Smooth muscle cell (in vitro differentiated cells): ENCODE results near the gene SETD2. TPM values are rescaled to one million over a fixed set of nuclear protein-coding genes. Genes with fewer than 3 reads are reported as not detected.

Experiments used
- DNase-seq: peaks from one replicate; lab custom pipeline; 2025; ENCODE audit not compliant: unreplicated experiment; lab: John Stamatoyannopoulos, UW
- H2AFZ ChIP-seq: fragments of 200-600 bp; sonication (generic); 2 replicates; pipeline ENCODE4 v1.6.0; 2016; ENCODE audit warnings: antibody characterized with exemption, low read depth, mild to moderate bottlenecking
- H3F3A ChIP-seq: fragments of 200-600 bp; sonication (generic); 2 replicates; pipeline ENCODE4 v1.6.0; 2017; ENCODE audit warnings: antibody characterized with exemption, low read depth
- H3K27ac ChIP-seq: fragments of 200-600 bp; sonication (generic); 2 replicates; pipeline ENCODE4 v1.5.1; 2016; ENCODE audit warnings: low read depth, mild to moderate bottlenecking
- H3K27me3 ChIP-seq: fragments of 200-600 bp; sonication (generic); 2 replicates; pipeline ENCODE4 v1.6.1; 2016; ENCODE audit warnings: low read depth, mild to moderate bottlenecking
- H3K36me3 ChIP-seq: fragments of 200-600 bp; sonication (generic); 2 replicates; pipeline ENCODE4 v1.5.1; 2016; ENCODE audit warnings: low read depth
- H3K4me1 ChIP-seq: fragments of 200-600 bp; sonication (generic); 2 replicates; pipeline ENCODE4 v1.5.1; 2016; ENCODE audit warnings: low read depth
- H3K4me2 ChIP-seq: fragments of 200-600 bp; sonication (generic); 2 replicates; pipeline ENCODE4 v1.6.0; 2016; ENCODE audit warnings: mild to moderate bottlenecking
- H3K4me3 ChIP-seq: fragments of 200-600 bp; sonication (generic); 2 replicates; pipeline ENCODE4 v1.5.1; 2016; ENCODE audit warnings: mild to moderate bottlenecking
- H3K79me2 ChIP-seq: fragments of 200-600 bp; sonication (generic); 2 replicates; pipeline ENCODE4 v1.6.0; 2016; ENCODE audit warnings: low read depth, mild to moderate bottlenecking
- H3K9ac ChIP-seq: fragments of 200-600 bp; sonication (generic); 2 replicates; pipeline ENCODE4 v1.6.0; 2016; ENCODE audit warnings: low read depth
- H3K9me3 ChIP-seq: fragments of 200-600 bp; sonication (generic); replicated peaks from 2 replicates; pipeline ENCODE4 v1.5.1; 2016; ENCODE audit warnings: low read depth
- H4K20me1 ChIP-seq: fragments of 200-600 bp; sonication (generic); 2 replicates; pipeline ENCODE4 v1.6.0; 2016; ENCODE audit warnings: low read depth
- WGBS: methylation state at CpG from one replicate; pipeline ENCODE4 v1.1.7; 2016; ENCODE audit warnings: low lambda C conversion rate; 5-methylcytosine and 5-hydroxymethylcytosine counted together
- polyA plus RNA-seq: library from polyadenylated mRNA; unstranded; fragments of >200 nt; fragmentation: Nextera tagmentation; extraction: Ambion mirVana; gene quantifications from 2 replicates; pipeline ENCODE4 v1.2.1, GENCODE V29; 2016
- total RNA-seq: library from RNA; depleted of rRNA; stranded (reverse); fragments of >200 nt; gene quantifications from 2 replicates; pipeline ENCODE4 v1.2.3, GENCODE V29; 2014
- TF ChIP-seq, protein P1 (sequence below): fragments of 200-600 bp; sonication (generic); IDR thresholded peaks from 2 replicates; pipeline ENCODE4 v1.5.1; 2017; ENCODE audit warnings: borderline replicate concordance, mild to moderate bottlenecking, antibody characterized with exemption; ENCODE audit not compliant: insufficient read depth, poor library complexity, severe bottlenecking

SETD2 gene
- total and polyA plus RNA-seq, 2 experiments from 2014 or later, result 8.3 to 28.4 TPM

DNA sequence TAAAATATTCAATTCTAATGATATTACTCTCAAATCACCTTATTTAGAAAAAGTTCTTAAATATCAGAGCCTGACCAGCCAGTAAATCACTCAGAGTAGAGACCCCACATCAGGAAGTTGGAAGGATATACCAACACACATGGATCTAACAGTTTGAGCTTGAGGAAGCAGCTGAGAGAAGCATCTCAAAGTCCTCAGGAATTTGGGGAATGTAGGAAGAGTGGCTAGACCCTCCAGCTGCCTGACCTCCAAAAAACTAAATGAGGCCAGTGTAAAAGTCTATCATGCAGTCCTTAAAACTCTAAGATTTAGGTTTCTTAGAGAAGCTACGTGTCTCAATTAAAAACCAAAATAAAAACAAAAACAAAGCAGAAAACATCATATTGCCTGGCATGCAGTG is 55.4 kb downstream of the SETD2 start:
- no peak overlapping the region for H3K4me3 ChIP-seq
- no peak overlapping the region for H2AFZ ChIP-seq
- H3K79me2 ChIP-seq, result peaks cover 23% of the 10 kb centered on the region
- no peaks in the 10 kb centered on the region for H3K27me3 ChIP-seq
- H3F3A ChIP-seq, result no peaks in the 10 kb centered on the region
- TF ChIP-seq, protein P1, sequence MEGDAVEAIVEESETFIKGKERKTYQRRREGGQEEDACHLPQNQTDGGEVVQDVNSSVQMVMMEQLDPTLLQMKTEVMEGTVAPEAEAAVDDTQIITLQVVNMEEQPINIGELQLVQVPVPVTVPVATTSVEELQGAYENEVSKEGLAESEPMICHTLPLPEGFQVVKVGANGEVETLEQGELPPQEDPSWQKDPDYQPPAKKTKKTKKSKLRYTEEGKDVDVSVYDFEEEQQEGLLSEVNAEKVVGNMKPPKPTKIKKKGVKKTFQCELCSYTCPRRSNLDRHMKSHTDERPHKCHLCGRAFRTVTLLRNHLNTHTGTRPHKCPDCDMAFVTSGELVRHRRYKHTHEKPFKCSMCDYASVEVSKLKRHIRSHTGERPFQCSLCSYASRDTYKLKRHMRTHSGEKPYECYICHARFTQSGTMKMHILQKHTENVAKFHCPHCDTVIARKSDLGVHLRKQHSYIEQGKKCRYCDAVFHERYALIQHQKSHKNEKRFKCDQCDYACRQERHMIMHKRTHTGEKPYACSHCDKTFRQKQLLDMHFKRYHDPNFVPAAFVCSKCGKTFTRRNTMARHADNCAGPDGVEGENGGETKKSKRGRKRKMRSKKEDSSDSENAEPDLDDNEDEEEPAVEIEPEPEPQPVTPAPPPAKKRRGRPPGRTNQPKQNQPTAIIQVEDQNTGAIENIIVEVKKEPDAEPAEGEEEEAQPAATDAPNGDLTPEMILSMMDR, result no peak
- H3K4me1 ChIP-seq, result no peaks in the 10 kb centered on the region
- peaks cover 15% of the 10 kb centered on the region for H3K36me3 ChIP-seq
- 88% methylated on average over 1 of the region's 1 CpG for WGBS
- H3K9me3 ChIP-seq, result no peaks in the 10 kb centered on the region
- H4K20me1 ChIP-seq, result peaks cover 10% of the 10 kb centered on the region
- peak overlapping the region; percentile 13 for H3K27ac ChIP-seq
- no peak for DNase-seq
- no peak overlapping the region for H3K4me2 ChIP-seq
- H3K9ac ChIP-seq, result no peak overlapping the region

DNA sequence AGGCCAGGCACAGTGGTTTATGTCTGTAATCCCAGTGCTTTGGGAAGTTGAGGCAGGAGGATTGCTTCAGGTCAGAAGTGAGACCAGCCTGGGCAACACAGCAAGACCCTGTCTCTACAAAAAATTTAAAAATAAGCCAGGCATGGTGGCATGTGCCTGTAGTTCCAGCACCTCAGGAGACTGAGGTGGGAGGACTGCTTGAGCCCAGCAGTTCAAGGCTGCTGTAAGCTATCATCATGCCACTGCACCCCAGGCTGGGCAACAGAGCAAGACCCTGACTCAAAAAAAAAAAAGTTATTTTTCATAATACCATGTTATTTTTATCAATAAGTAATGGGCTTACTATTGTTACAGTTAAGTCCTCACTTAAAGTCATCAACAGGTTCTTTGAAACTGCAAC is 59.7 kb downstream of the SETD2 start:
- no peaks in the 10 kb centered on the region for H3K9me3 ChIP-seq
- no peak overlapping the region for H3K27ac ChIP-seq
- peaks cover 7% of the 10 kb centered on the region for H3K36me3 ChIP-seq
- H2AFZ ChIP-seq, result no peak overlapping the region
- H3K4me3 ChIP-seq, result no peak overlapping the region
- H3K79me2 ChIP-seq, result peaks cover 16% of the 10 kb centered on the region
- peaks cover 4% of the 10 kb centered on the region for H3F3A ChIP-seq
- H3K9ac ChIP-seq, result no peak overlapping the region
- TF ChIP-seq, protein P1, result no peak
- H3K4me2 ChIP-seq, result no peak overlapping the region
- peaks cover 14% of the 10 kb centered on the region for H4K20me1 ChIP-seq
- no peaks in the 10 kb centered on the region for H3K4me1 ChIP-seq
- DNase-seq, result no peak
- no peaks in the 10 kb centered on the region for H3K27me3 ChIP-seq

DNA sequence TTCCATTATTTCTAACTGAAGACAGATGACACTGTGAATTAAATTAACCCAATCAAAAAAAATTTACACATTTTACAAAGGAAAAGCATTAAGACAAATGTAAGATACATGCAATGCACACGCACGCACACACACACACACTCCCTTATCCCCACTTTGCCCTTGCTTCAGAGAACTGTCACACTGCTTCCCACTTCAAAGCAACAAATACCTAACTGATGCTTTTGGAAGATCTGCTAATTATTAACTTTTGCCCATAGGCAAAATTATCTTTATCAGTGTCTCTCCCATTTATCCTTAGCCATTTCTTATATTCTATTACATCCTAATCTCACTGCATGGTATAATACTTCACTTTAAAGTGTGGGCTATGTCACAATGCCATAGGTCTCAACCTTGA is 60.3 kb downstream of the SETD2 start:
- 93% methylated on average over 2 of the region's 2 CpGs for WGBS
- peaks cover 4% of the 10 kb centered on the region for H3F3A ChIP-seq
- no peak overlapping the region for H3K27ac ChIP-seq
- no peak overlapping the region for H2AFZ ChIP-seq
- DNase-seq, result no peak
- H3K9me3 ChIP-seq, result no peaks in the 10 kb centered on the region
- no peak overlapping the region for H3K4me2 ChIP-seq
- no peaks in the 10 kb centered on the region for H3K4me1 ChIP-seq
- H3K79me2 ChIP-seq, result peaks cover 12% of the 10 kb centered on the region
- H3K9ac ChIP-seq, result no peak overlapping the region
- TF ChIP-seq, protein P1, result no peak
- H4K20me1 ChIP-seq, result peaks cover 9% of the 10 kb centered on the region
- H3K4me3 ChIP-seq, result no peak overlapping the region
- H3K36me3 ChIP-seq, result peaks cover 7% of the 10 kb centered on the region
- no peaks in the 10 kb centered on the region for H3K27me3 ChIP-seq

DNA sequence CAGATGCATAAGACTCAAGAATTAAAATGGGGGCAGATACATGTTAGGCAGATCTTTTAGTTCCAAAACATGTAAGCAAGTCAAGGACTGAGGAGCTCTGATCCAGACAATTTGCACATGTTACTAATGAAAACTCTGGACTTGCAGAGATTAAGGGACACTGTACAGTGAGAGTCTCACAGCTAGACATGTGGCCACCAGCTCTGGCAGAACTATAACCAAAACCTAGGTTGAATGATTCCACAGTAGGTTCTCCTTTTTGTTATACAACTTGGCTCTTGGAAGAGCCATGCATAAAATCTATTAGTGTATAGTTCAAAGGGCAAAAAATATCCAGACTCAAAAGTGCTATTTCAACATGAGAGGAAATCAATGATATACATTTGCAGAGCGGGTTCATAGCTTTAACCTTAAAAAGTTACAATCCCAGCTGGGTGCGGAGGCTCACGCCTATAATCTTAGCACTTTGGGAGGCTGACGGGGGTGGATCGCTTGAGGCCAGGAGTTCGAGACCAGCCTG is 61.8 kb downstream of the SETD2 start:
- H3K36me3 ChIP-seq, result peaks cover 7% of the 10 kb centered on the region
- H3K9me3 ChIP-seq, result no peaks in the 10 kb centered on the region
- TF ChIP-seq, protein P1, result no peak
- H3K9ac ChIP-seq, result no peak overlapping the region
- H3K79me2 ChIP-seq, result peaks cover 5% of the 10 kb centered on the region
- peaks cover 6% of the 10 kb centered on the region for H4K20me1 ChIP-seq
- 97% methylated on average over 6 of the region's 6 CpGs for WGBS
- no peak for DNase-seq
- H3K27me3 ChIP-seq, result no peaks in the 10 kb centered on the region
- no peak overlapping the region for H3K4me2 ChIP-seq
- H3K4me3 ChIP-seq, result no peak overlapping the region
- H2AFZ ChIP-seq, result no peak overlapping the region
- no peak overlapping the region for H3K27ac ChIP-seq
- H3F3A ChIP-seq, result peaks cover 12% of the 10 kb centered on the region
- H3K4me1 ChIP-seq, result no peaks in the 10 kb centered on the region
